H1 (cell line): Measurements from ENCODE around the gene CLMP. TPM values are rescaled to one million over a fixed set of nuclear protein-coding genes. Genes with fewer than 3 reads are reported as not detected.

Source experiments
- CTCF ChIA-PET: fragments of 300-600 bp; sonication (Branson Sonifier 250); formaldehyde crosslinking; loops from one replicate; lab custom pipeline; 2021; ENCODE audit not compliant: partially characterized antibody; lab: Charles Lee
- POLR2A ChIA-PET: fragments of 300-600 bp; sonication (Branson Sonifier 250); formaldehyde crosslinking; loops from one replicate; lab custom pipeline; 2021; ENCODE audit warnings: inconsistent platforms; ENCODE audit not compliant: partially characterized antibody; lab: Charles Lee
- DNase-seq, 2 experiments: peaks; one replicate each; pipeline versions ENCODE4 v3.0.0 to v3.0.0-alpha.2; 2010 to 2022; ENCODE audit warnings: low spot score in 2 of 2, low read depth in 1 of 2, mixed read lengths in 1 of 2
- FAIRE-seq: peaks from 2 replicates; lab custom pipeline; 2011; peaks lifted over from hg19 to GRCh38; lab: Jason Lieb, UNC
- H2AFZ ChIP-seq: 2 replicates; pipeline ENCODE4 v1.8.1; 2012; ENCODE audit warnings: low read length, inconsistent platforms
- H2AK5ac ChIP-seq: 2 replicates; pipeline ENCODE4 v1.6.1; 2013; ENCODE audit warnings: low read depth, low read length
- H2BK120ac ChIP-seq: replicated peaks from 2 replicates; pipeline ENCODE3; 2013; ENCODE audit warnings: low read depth, low read length, inconsistent platforms
- H2BK12ac ChIP-seq: 2 replicates; pipeline ENCODE4 v1.6.1; 2013; ENCODE audit warnings: low read depth, low read length
- H2BK15ac ChIP-seq: 2 replicates; pipeline ENCODE4 v1.6.1; 2013; ENCODE audit warnings: low read length
- H2BK20ac ChIP-seq: 2 replicates; pipeline ENCODE4 v1.6.1; 2013; ENCODE audit warnings: low read length
- H2BK5ac ChIP-seq: 2 replicates; pipeline ENCODE4 v1.6.1; 2013; ENCODE audit warnings: low read depth, low read length
- H3K14ac ChIP-seq: 2 replicates; pipeline ENCODE4 v1.6.1; 2013; ENCODE audit warnings: inconsistent platforms; ENCODE audit not compliant: insufficient read length
- H3K18ac ChIP-seq: 2 replicates; pipeline ENCODE4 v1.6.1; 2013; ENCODE audit warnings: low read length; ENCODE audit errors: extremely low read depth
- H3K23ac ChIP-seq: 2 replicates; pipeline ENCODE4 v1.6.1; 2013; ENCODE audit warnings: inconsistent platforms; ENCODE audit not compliant: insufficient read length
- H3K23me2 ChIP-seq: 2 replicates; pipeline ENCODE4 v1.6.1; 2013; ENCODE audit warnings: low read depth, low read length
- H3K27ac ChIP-seq: 2 replicates; pipeline ENCODE4 v1.6.1; 2011; ENCODE audit warnings: low read depth, low read length, inconsistent platforms
- H3K27me3 ChIP-seq, 4 experiments: replicated peaks in 1 of 4; 1 replicate in 1 of 4; 2 replicates in 3 of 4; pipeline versions ENCODE4 v1.6.1 to v1.8.1; 2011 to 2013; ENCODE audit warnings: low read length in 3 of 4, mild to moderate bottlenecking in 3 of 4, inconsistent platforms in 2 of 4, mixed read lengths in 2 of 4, moderate library complexity in 1 of 4; ENCODE audit not compliant: control insufficient read depth in 3 of 4, insufficient read depth in 3 of 4; ENCODE audit errors: extremely low read depth in 1 of 4
- H3K36me3 ChIP-seq, 4 experiments: 2 replicates each; pipeline versions ENCODE4 v1.6.1 to v1.8.1; 2011 to 2013; ENCODE audit warnings: mild to moderate bottlenecking in 4 of 4, low read length in 3 of 4, moderate library complexity in 2 of 4, control low read depth in 1 of 4, inconsistent platforms in 1 of 4; ENCODE audit not compliant: insufficient read depth in 4 of 4, control insufficient read depth in 2 of 4
- H3K4ac ChIP-seq: replicated peaks from 2 replicates; pipeline ENCODE3; 2013; ENCODE audit warnings: low read length, low read depth, mixed read lengths, inconsistent platforms; ENCODE audit not compliant: insufficient read length
- H3K4me1 ChIP-seq, 4 experiments: replicated peaks in 1 of 4; 1 replicate in 1 of 4; 2 replicates in 3 of 4; pipeline versions ENCODE4 v1.6.1 to v1.8.1; 2011 to 2013; ENCODE audit warnings: low read length in 3 of 4, inconsistent platforms in 2 of 4, mixed read lengths in 1 of 4; ENCODE audit not compliant: insufficient read depth in 4 of 4, control insufficient read depth in 3 of 4
- H3K4me2 ChIP-seq, 2 experiments: 2 replicates each; pipeline versions ENCODE4 v1.6.1 to v1.8.1; 2011 to 2013; ENCODE audit warnings: low read depth in 2 of 2, low read length in 2 of 2, control low read depth in 1 of 2, inconsistent platforms in 1 of 2, mild to moderate bottlenecking in 1 of 2; ENCODE audit not compliant: insufficient read depth in 1 of 2
- H3K4me3 ChIP-seq, 4 experiments: fragments of 200-600, 300-600 bp in 1 of 4; sonication (generic), shearing (Covaris generic), sonication (Bioruptor Twin) in 1 of 4; 2 replicates each; pipeline versions ENCODE4 v1.5.1 to v1.8.1; 2011 to 2016; ENCODE audit warnings: low read length in 4 of 4, low read depth in 3 of 4, control low read depth in 2 of 4, inconsistent platforms in 2 of 4, mild to moderate bottlenecking in 2 of 4, mixed read lengths in 1 of 4, moderate library complexity in 1 of 4; ENCODE audit not compliant: insufficient read depth in 2 of 4; ENCODE audit errors: extremely low read depth in 1 of 4
- H3K56ac ChIP-seq: replicated peaks from 2 replicates; pipeline ENCODE3; 2013; ENCODE audit warnings: low read depth, mild to moderate bottlenecking, mixed read lengths, low read length, inconsistent platforms; ENCODE audit not compliant: insufficient read length
- H3K79me1 ChIP-seq: 2 replicates; pipeline ENCODE4 v1.6.1; 2013; ENCODE audit warnings: low read depth, low read length, control low read depth
- H3K79me2 ChIP-seq, 2 experiments: 2 replicates each; pipeline versions ENCODE4 v1.6.1 to v1.8.1; 2012 to 2013; ENCODE audit warnings: low read length in 2 of 2, mild to moderate bottlenecking in 2 of 2, inconsistent platforms in 1 of 2; ENCODE audit not compliant: insufficient read depth in 2 of 2, control insufficient read depth in 1 of 2
- H3K9ac ChIP-seq, 4 experiments: replicated peaks in 1 of 4; 1 replicate in 1 of 4; 2 replicates in 3 of 4; pipeline versions ENCODE4 v1.6.1 to v1.8.1; 2011 to 2013; ENCODE audit warnings: low read depth in 3 of 4, low read length in 3 of 4, control low read depth in 2 of 4, mild to moderate bottlenecking in 2 of 4, moderate library complexity in 2 of 4, inconsistent platforms in 1 of 4; ENCODE audit errors: extremely low read depth in 1 of 4
- H3K9me3 ChIP-seq, 2 experiments: 2 replicates each; pipeline versions ENCODE4 v1.6.1 to v1.8.1; 2012 to 2013; ENCODE audit warnings: mild to moderate bottlenecking in 2 of 2, moderate library complexity in 2 of 2, control low read depth in 1 of 2, inconsistent platforms in 1 of 2, low read depth in 1 of 2, low read length in 1 of 2, mixed read lengths in 1 of 2; ENCODE audit not compliant: insufficient read depth in 2 of 2
- H4K20me1 ChIP-seq, 2 experiments: replicated peaks in 1 of 2; 2 replicates each; pipeline versions ENCODE3 to v1.8.1; 2011 to 2013; ENCODE audit warnings: inconsistent platforms in 2 of 2, low read length in 2 of 2, mild to moderate bottlenecking in 1 of 2; ENCODE audit not compliant: insufficient read depth in 2 of 2, control insufficient read depth in 1 of 2
- H4K5ac ChIP-seq: 2 replicates; pipeline ENCODE4 v1.6.1; 2013; ENCODE audit warnings: low read length, low read depth, mixed read lengths, inconsistent platforms; ENCODE audit not compliant: insufficient read length
- H4K8ac ChIP-seq: 2 replicates; pipeline ENCODE4 v1.8.0; 2013; ENCODE audit warnings: mild to moderate bottlenecking, moderate library complexity, low read length, inconsistent platforms; ENCODE audit not compliant: insufficient read depth; ENCODE audit errors: extremely low read depth
- H4K91ac ChIP-seq: replicated peaks from 2 replicates; pipeline ENCODE3; 2013; ENCODE audit warnings: low read length, mixed read lengths, inconsistent platforms; ENCODE audit not compliant: insufficient read length
- BACH1 ChIP-seq: IDR thresholded peaks from 2 replicates; pipeline ENCODE4 v1.6.1; 2012; ENCODE audit warnings: low read length, improper control_type of control experiment
- BCL11A ChIP-seq, 2 experiments: IDR thresholded peaks; one replicate each; pipeline ENCODE4 v1.6.1; 2011; ENCODE audit warnings: low read depth in 2 of 2, low read length in 2 of 2, mild to moderate bottlenecking in 2 of 2
- CBX5 ChIP-seq: fragments of 300-800, 300-1000 bp; sonication (generic); IDR thresholded peaks from 2 replicates; pipeline ENCODE4 v1.7.1; 2016; ENCODE audit warnings: antibody characterized with exemption, low read length, low read depth
- CEBPB ChIP-seq: IDR thresholded peaks from 2 replicates; pipeline ENCODE4 v1.6.1; 2012; ENCODE audit warnings: low read depth, low read length
- CHD1 ChIP-seq: IDR thresholded peaks from 2 replicates; pipeline ENCODE4 v1.6.1; 2012; ENCODE audit warnings: low read depth, low read length, improper control_type of control experiment
- CREB1 ChIP-seq: IDR thresholded peaks from 2 replicates; pipeline ENCODE4 v1.6.1; 2012; ENCODE audit warnings: inconsistent platforms
- CTBP2 ChIP-seq: IDR thresholded peaks from 2 replicates; pipeline ENCODE4 v1.7.0; 2011; ENCODE audit warnings: borderline replicate concordance, mild to moderate bottlenecking, moderate library complexity, mixed read lengths, low read length; ENCODE audit not compliant: insufficient read depth, insufficient read length
- GTF2F1 ChIP-seq: IDR thresholded peaks from 2 replicates; pipeline ENCODE4 v1.6.1; 2012; ENCODE audit warnings: low read depth, low read length, improper control_type of control experiment, borderline replicate concordance
- SIN3A ChIP-seq, 2 experiments: IDR thresholded peaks in 1 of 2; conservative IDR thresholded peaks in 1 of 2; 2 replicates each; pipeline ENCODE4 v1.6.1; 2011 to 2012; ENCODE audit warnings: low read length in 2 of 2, improper control_type of control experiment in 1 of 2, low read depth in 1 of 2, mild to moderate bottlenecking in 1 of 2
- SP1 ChIP-seq: IDR thresholded peaks from 2 replicates; pipeline ENCODE4 v1.6.1; 2011; ENCODE audit warnings: low read depth, low read length
- ZNF274 ChIP-seq: IDR thresholded peaks from 2 replicates; pipeline ENCODE4 v1.7.0; 2012; ENCODE audit warnings: low read length, borderline replicate concordance; ENCODE audit errors: extremely low read depth
- WGBS, 2 experiments: shearing (Covaris generic) in 1 of 2; methylation state at CpG; one replicate each; pipeline versions ENCODE4 v1.1.6 to v1.1.7; 2013 to 2015; ENCODE audit warnings: low lambda C conversion rate in 2 of 2, mixed read lengths in 2 of 2, inconsistent platforms in 1 of 2, low coverage in 1 of 2, missing lambda C conversion rate in 1 of 2; ENCODE audit not compliant: insufficient replicate concordance in 2 of 2, insufficient coverage in 1 of 2, insufficient read length in 1 of 2; ENCODE audit errors: extremely low coverage in 1 of 2, missing lambda C conversion rate in 1 of 2; 5-methylcytosine and 5-hydroxymethylcytosine counted together
- polyA plus RNA-seq, 7 experiments: library from polyadenylated mRNA; depleted of rRNA in 3 of 7; stranded (reverse) in 5 of 7; unstranded in 2 of 7; fragments of >200 nt in 5 of 7; fragments of 200-250 nt in 2 of 7; gene quantifications; 1 replicate in 5 of 7; 2 replicates in 1 of 7; 4 replicates in 1 of 7; pipeline versions ENCODE4 v1.2.1 to v1.2.3, GENCODE V29; 2011 to 2013; ENCODE audit warnings: missing spikeins in 2 of 7, mixed read lengths in 2 of 7
- total RNA-seq: library from RNA; stranded (reverse); fragmentation: NEBNext Ultra II Directional; extraction: Animal tissue kit (Norgen Biotek cat#: 25700); gene quantifications from 2 replicates; pipeline ENCODE4 v1.2.1, GENCODE V29; 2021
- TF ChIP-seq, protein P1 (sequence below): IDR thresholded peaks from 2 replicates; pipeline ENCODE4 v1.6.1; 2012; ENCODE audit warnings: inconsistent platforms

The CLMP gene
- total and polyA plus RNA-seq, 2 of the 8 experiments (the other 6 are each of a cell fraction or from before 2014, with no cell fraction given), result 9.9 to 24.1 TPM

DNA sequence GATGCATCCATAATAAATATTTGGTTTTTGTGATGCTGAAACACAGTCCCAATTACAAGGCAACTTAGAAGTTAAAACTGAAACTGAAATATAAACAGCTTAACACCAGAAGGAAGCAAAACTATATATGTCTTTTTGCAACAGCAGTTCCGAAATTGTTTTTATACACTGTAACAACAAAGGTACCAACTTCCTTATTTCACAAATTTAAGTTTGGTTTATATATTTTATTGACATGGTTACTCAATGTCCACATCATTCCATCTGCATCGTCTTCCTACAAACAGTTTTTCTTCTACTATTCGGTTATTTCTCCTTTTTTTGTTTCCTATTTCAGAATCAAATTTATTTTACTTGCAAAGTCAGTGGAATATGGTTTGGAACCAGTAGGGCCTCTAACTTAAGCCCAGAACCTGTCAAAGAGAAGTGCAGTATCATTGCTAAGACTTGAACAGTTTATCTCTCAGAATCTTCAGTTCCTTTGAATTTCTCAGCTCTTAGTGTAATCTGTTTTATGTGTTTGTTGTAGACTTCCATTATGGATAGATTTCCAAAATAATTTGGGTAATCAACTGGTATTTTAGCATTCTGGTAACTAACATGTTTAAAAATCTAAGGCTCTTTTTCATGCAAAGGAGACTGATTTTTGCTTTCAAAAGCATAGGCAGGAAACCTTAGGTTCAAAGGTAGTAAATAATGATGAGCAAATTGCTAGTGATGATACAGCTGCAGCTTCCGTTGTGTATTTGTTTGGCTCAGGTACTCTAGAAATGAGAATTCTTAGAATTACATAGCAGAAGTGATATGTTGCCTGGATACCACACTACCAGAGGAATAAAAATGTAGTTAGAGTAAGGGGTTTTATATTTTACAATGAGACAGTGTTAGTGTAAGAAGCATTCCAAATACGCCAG lies 124.9 kb downstream of the CLMP start:
- Histone ChIP-seq H4K20me1 (no peaks in the 10 kb centered on the region), H3K23ac (no peak overlapping the region), H2BK120ac (no peak overlapping the region), H2AFZ (no peak overlapping the region), H3K4ac (no peak overlapping the region), H3K23me2 (no peaks in the 10 kb centered on the region), H3K9me3 (no peaks in the 10 kb centered on the region), H3K4me2 (no peak overlapping the region), H4K5ac (no peak overlapping the region), H3K36me3 (peaks cover 0 to 10% (median 2%) of the 10 kb centered on the region in 4 experiments; a peak in 2 of 8 replicates), H3K14ac (no peak overlapping the region), H2AK5ac (no peak overlapping the region), H3K4me1 (peaks cover 0 to 11% (median 1%) of the 10 kb centered on the region in 4 experiments; a peak in 5 of 7 replicates), H3K27ac (no peak overlapping the region), H2BK15ac (no peak overlapping the region), H3K56ac (no peak overlapping the region), H4K8ac (no peak overlapping the region), H2BK20ac (no peak overlapping the region), H4K91ac (no peak overlapping the region), H2BK12ac (no peak overlapping the region), H3K79me2 (no peaks in the 10 kb centered on the region), H3K27me3 (no peaks in the 10 kb centered on the region), H2BK5ac (no peak overlapping the region), H3K79me1 (no peaks in the 10 kb centered on the region), H3K4me3 (no peak overlapping the region), H3K18ac (no peak overlapping the region), H3K9ac (no peak overlapping the region)
- 75% methylated on average over 5 of the region's 5 CpGs; no CpG with 5 or more reads in 1 of the 2 experiments for WGBS, 2 experiments
- CTCF ChIA-PET, result interaction anchor here (0.6 to 1.1 kb wide), 4 partner anchors 16 to 96 kb away, joined by 3 read pairs; no protein-coding TSS in a partner anchor
- no peak for FAIRE-seq
- DNase-seq, result no peak
- POLR2A ChIA-PET, result interaction anchor here (3.5 to 4.7 kb wide), 2 partner anchors 8 to 16 kb away, joined by 11 to 29 read pairs; partner anchors contain the start of gene HSPA8
- TF ChIP-seq CBX5 (no peak), ZNF274 (no peak), BCL11A (IDR thresholded peaks at IDR 0.05; ENCODE audit: low read depth in 2 of 2, low read length in 2 of 2) (no peak), BACH1 (no peak), CREB1 (no peak), CTBP2 (no peak), SP1 (no peak), CHD1 (no peak), SIN3A (conservative IDR thresholded peaks at IDR 0.05 in 1 of 2, IDR thresholded peaks at IDR 0.05 in 1 of 2; ENCODE audit: low read depth in 1 of 2, low read length in 2 of 2) (no peak), GTF2F1 (no peak), CEBPB (no peak)
- TF ChIP-seq, protein P1, sequence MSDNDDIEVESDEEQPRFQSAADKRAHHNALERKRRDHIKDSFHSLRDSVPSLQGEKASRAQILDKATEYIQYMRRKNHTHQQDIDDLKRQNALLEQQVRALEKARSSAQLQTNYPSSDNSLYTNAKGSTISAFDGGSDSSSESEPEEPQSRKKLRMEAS, result no peak
